Measurements from ENCODE around the gene MPHOSPH6. TPM values are rescaled to one million over a fixed set of nuclear protein-coding genes. Genes with fewer than 3 reads are reported as not detected.

MPHOSPH6 gene
- total and polyA plus RNA-seq, 8 donors: 6.1 to 31.9 (median 26.3) TPM; not detected in 1

DNA sequence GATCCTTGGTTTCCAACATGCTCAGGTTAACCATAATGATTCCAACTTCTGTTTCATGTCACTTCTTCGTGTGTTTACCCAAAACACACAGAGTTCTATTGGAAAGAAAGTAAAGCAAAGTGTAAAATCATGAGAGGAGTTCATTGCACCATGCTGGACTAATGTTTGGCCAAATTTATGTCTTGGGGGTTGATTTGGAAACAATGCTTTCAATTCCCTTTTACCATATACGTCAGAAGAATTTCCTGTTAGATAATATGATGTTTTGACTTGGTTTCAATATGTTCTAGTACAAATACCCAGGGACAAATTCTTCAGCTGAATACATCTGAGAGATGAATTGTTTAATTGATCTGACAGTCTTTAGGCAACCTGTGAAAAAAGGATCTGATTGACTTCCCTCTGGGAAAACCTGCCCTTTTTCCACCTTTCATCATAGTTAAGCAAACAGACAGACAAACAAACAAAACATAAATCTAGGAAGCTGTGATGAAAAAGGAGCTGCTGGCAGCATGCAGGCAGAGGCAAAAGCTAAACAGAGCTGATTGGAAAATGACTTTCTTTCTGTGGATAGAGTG lies 26.0 kb upstream of the MPHOSPH6 start:
- H3K27me3 ChIP-seq: no peaks in the 10 kb centered on the region
- DNase-seq: no peak
- no peaks in the 10 kb centered on the region for H3K36me3 ChIP-seq
- peak overlapping the region in 2 of 5 donors; percentile 17 to 19 for H3K27ac ChIP-seq
- intact Hi-C loops (cut with DNase I; ENCODE audit: low total_unique reads): no loop called here
- H3K4me1 ChIP-seq: no peaks in the 10 kb centered on the region
- no peak overlapping the region for H3K4me3 ChIP-seq
- H3K9me3 ChIP-seq: no peaks in the 10 kb centered on the region
- 33 to 46% (median 35%) methylated on average over 2 of the region's 2 CpGs for WGBS, 5 donors
- TF ChIP-seq POLR2A (IDR thresholded peaks at IDR 0.05): no peak
- TF ChIP-seq POLR2AphosphoS5 (IDR thresholded peaks at IDR 0.05): no peak
- TF ChIP-seq, protein P1, sequence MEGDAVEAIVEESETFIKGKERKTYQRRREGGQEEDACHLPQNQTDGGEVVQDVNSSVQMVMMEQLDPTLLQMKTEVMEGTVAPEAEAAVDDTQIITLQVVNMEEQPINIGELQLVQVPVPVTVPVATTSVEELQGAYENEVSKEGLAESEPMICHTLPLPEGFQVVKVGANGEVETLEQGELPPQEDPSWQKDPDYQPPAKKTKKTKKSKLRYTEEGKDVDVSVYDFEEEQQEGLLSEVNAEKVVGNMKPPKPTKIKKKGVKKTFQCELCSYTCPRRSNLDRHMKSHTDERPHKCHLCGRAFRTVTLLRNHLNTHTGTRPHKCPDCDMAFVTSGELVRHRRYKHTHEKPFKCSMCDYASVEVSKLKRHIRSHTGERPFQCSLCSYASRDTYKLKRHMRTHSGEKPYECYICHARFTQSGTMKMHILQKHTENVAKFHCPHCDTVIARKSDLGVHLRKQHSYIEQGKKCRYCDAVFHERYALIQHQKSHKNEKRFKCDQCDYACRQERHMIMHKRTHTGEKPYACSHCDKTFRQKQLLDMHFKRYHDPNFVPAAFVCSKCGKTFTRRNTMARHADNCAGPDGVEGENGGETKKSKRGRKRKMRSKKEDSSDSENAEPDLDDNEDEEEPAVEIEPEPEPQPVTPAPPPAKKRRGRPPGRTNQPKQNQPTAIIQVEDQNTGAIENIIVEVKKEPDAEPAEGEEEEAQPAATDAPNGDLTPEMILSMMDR (IDR thresholded peaks at IDR 0.05): no peak
- no peak for TF ChIP-seq EP300 (IDR thresholded peaks at IDR 0.05)

DNA sequence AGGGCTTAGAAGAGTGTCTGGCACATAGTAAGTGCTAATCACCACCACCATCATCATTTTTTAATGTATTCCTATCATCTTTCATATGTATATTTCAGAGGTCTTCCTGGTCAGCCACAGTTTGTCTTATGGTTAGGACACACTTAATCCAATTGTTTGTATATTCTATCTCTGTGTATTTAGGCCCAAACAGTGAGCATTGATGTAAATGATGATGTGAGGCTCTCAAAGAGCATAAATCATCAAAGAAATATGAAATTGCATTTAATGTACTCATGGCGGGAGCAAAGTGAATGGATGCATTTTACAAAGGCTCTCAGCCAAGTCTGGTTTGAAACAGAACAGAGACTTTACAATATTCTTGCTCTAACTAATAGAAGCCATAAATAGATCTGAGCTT lies 24.1 kb upstream of the MPHOSPH6 start:
- peak in 1 of 2 donors; percentile 9 for DNase-seq
- Histone ChIP-seq H3K4me1 (no peaks in the 10 kb centered on the region), H3K36me3 (no peaks in the 10 kb centered on the region), H3K27me3 (no peaks in the 10 kb centered on the region), H3K27ac (no peak overlapping the region), H3K4me3 (no peak overlapping the region), H3K9me3 (no peaks in the 10 kb centered on the region)
- WGBS, 5 donors: 81 to 90% (median 86%) methylated on average over 1 of the region's 1 CpG
- intact Hi-C loops (cut with DNase I; ENCODE audit: low total_unique reads): no loop called here
- TF ChIP-seq POLR2AphosphoS5 (IDR thresholded peaks at IDR 0.05): no peak
- no peak for TF ChIP-seq EP300 (IDR thresholded peaks at IDR 0.05)
- TF ChIP-seq, protein P1 (IDR thresholded peaks at IDR 0.05): no peak
- TF ChIP-seq POLR2A (IDR thresholded peaks at IDR 0.05): no peak

DNA sequence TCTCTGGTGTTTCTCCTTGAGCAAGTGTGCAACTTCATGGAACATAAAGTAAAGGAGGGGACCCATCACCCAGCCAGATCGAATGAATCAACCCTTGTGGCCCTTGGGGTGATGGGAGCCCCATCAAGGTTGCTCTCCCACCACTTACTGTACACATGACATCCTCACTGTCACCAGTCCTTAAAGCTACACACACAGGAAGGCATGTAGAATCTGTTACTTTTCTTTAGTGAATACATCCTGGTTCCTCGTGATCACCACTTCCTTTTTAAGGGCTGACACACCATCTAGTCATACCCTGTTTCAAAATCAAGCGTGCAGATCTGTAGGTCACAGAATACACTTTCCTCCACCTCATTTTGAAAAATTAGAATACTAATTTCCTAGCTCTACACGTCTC lies 22.6 kb upstream of the MPHOSPH6 start:
- intact Hi-C loops (cut with DNase I; ENCODE audit: low total_unique reads): no loop called here
- Histone ChIP-seq H3K27me3 (no peaks in the 10 kb centered on the region), H3K4me1 (no peaks in the 10 kb centered on the region), H3K9me3 (no peaks in the 10 kb centered on the region), H3K36me3 (no peaks in the 10 kb centered on the region), H3K4me3 (no peak overlapping the region), H3K27ac (no peak overlapping the region)
- TF ChIP-seq EP300 (IDR thresholded peaks at IDR 0.05) (no peak), POLR2A (IDR thresholded peaks at IDR 0.05) (no peak), POLR2AphosphoS5 (IDR thresholded peaks at IDR 0.05) (no peak)
- TF ChIP-seq, protein P1 (IDR thresholded peaks at IDR 0.05): no peak
- DNase-seq: peak in 1 of 2 donors; percentile 38
- 48 to 66% (median 58%) methylated on average over 4 of the region's 4 CpGs for whole genome bisulfite sequencing, 5 donors

DNA sequence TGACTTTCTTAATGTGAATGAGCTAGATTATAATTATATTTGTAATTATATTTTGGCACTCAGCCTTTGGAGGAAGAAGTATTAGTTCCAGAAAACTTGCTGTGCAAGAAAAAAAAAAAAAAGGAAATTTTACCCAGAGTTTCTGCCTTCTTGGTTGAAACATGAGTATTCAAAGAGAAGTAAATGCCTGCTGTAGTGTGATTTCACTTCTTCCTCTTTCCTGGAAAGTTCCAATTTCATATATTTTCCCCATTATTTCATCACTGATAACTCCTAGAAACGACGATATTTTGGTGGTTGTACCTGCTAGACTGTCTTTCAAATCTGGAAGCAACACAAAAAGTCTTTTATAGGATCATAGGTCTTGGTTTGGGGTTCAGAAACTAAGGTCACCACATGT lies 20.4 kb upstream of the MPHOSPH6 start:
- DNase-seq: no peak
- TF ChIP-seq EP300 (IDR thresholded peaks at IDR 0.05): no peak
- TF ChIP-seq, protein P1 (IDR thresholded peaks at IDR 0.05): no peak
- TF ChIP-seq POLR2A (IDR thresholded peaks at IDR 0.05): no peak
- no peak for TF ChIP-seq POLR2AphosphoS5 (IDR thresholded peaks at IDR 0.05)
- Histone ChIP-seq H3K36me3 (no peaks in the 10 kb centered on the region), H3K4me3 (no peak overlapping the region), H3K27ac (no peak overlapping the region), H3K27me3 (no peaks in the 10 kb centered on the region), H3K4me1 (no peaks in the 10 kb centered on the region), H3K9me3 (no peaks in the 10 kb centered on the region)
- 87 to 92% (median 89%) methylated on average over 2 of the region's 2 CpGs for WGBS, 5 donors
- intact Hi-C loops (cut with DNase I; ENCODE audit: low total_unique reads): no loop called here

All from stomach (tissue), 9 donors.